ENCODE measurements around the gene RALGAPA2. TPM values are rescaled to one million over a fixed set of nuclear protein-coding genes. Genes with fewer than 3 reads are reported as not detected.

The RALGAPA2 gene
- total and polyA plus RNA-seq, 2 donors (not counting 1 experiment from before 2014, with no cell fraction given): 1.2 to 7.6 TPM

DNA sequence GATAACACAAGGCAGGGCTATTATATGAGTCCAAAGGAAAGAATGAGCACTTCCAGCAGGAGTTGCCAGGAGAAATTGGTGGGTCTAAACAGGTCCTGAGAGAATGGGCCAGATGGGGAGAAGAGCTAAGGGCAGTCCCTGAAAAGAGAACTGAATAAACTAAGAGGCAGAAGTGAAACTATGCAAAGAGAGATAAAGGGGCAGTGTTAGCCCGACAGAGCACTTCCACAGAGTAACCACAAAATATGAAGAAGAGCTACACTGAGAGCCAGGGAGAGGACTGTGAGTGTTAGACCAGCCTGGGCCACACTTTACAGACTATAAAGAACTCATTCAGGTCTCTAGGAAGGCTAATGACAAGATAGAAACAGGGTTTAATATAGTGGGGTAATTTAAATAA lies 43.8 kb downstream of the RALGAPA2 start:
- H3K36me3 ChIP-seq (ENCODE audit: control insufficient read depth, insufficient read depth, low read length): no peaks in the 10 kb centered on the region
- no peak overlapping the region for H3K4me3 ChIP-seq (replicated peaks in 1 of 4; ENCODE audit: control extremely low read depth in 1 of 4, insufficient read depth in 1 of 4, low read depth in 3 of 4, low read length in 4 of 4)
- no peaks in the 10 kb centered on the region for H3K79me2 ChIP-seq (ENCODE audit: control insufficient read depth, insufficient read depth, low read length)
- H3K4me2 ChIP-seq (ENCODE audit: extremely low read depth, insufficient read depth, low read length): no peak overlapping the region
- DNase-seq (ENCODE audit: low read depth in 2 of 2): peak in 1 of 2 donors; percentile 36
- no peak overlapping the region for H3K9ac ChIP-seq (ENCODE audit: insufficient read depth, low read length)
- TF ChIP-seq, protein P1, sequence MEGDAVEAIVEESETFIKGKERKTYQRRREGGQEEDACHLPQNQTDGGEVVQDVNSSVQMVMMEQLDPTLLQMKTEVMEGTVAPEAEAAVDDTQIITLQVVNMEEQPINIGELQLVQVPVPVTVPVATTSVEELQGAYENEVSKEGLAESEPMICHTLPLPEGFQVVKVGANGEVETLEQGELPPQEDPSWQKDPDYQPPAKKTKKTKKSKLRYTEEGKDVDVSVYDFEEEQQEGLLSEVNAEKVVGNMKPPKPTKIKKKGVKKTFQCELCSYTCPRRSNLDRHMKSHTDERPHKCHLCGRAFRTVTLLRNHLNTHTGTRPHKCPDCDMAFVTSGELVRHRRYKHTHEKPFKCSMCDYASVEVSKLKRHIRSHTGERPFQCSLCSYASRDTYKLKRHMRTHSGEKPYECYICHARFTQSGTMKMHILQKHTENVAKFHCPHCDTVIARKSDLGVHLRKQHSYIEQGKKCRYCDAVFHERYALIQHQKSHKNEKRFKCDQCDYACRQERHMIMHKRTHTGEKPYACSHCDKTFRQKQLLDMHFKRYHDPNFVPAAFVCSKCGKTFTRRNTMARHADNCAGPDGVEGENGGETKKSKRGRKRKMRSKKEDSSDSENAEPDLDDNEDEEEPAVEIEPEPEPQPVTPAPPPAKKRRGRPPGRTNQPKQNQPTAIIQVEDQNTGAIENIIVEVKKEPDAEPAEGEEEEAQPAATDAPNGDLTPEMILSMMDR (conservative IDR thresholded peaks at IDR 0.05 in 1 of 2, IDR thresholded peaks at IDR 0.05 in 1 of 2; ENCODE audit: low read depth in 1 of 2, low read length in 2 of 2): no peak
- no peak for TF ChIP-seq EZH2 (IDR thresholded peaks at IDR 0.05; ENCODE audit: low read length, missing control alignments)
- no peaks in the 10 kb centered on the region for H3K27me3 ChIP-seq (ENCODE audit: control insufficient read depth, insufficient read depth, low read length)
- no peak overlapping the region for H3K27ac ChIP-seq (ENCODE audit: insufficient read depth, low read length)
- H3K4me1 ChIP-seq (ENCODE audit: control insufficient read depth, extremely low read depth, insufficient read depth, low read length): no peaks in the 10 kb centered on the region
- no peaks in the 10 kb centered on the region for H3K9me3 ChIP-seq (ENCODE audit: control insufficient read depth, insufficient read depth, low read depth, low read length)
- no peak overlapping the region for H2AFZ ChIP-seq (ENCODE audit: low read length)
- H4K20me1 ChIP-seq (ENCODE audit: control insufficient read depth, extremely low read depth, insufficient read depth, low read length): no peaks in the 10 kb centered on the region

DNA sequence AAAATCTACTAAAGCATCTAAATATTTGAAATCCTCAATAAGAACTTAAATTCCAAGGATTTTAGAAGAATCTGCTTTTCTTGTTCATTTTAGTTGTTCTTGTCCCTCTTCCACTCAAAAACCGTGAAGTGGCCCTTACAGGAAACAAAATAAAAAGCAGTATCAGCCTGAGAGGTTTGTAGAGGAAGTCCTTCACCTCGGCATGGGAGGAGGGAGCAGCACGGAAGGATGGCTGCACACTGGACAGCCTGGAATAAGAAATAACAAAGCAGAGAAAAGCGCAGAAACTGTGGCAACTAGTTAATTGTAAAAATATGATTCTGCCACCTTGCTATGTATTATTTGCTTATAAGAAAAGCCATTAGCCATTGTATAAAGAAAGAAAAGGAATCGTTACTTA lies 46.1 kb downstream of the RALGAPA2 start:
- DNase-seq (ENCODE audit: low read depth in 2 of 2): no peak
- H3K9me3 ChIP-seq (ENCODE audit: control insufficient read depth, insufficient read depth, low read depth, low read length): no peaks in the 10 kb centered on the region
- H3K79me2 ChIP-seq (ENCODE audit: control insufficient read depth, insufficient read depth, low read length): no peaks in the 10 kb centered on the region
- no peak overlapping the region for H3K27ac ChIP-seq (ENCODE audit: insufficient read depth, low read length)
- H3K36me3 ChIP-seq (ENCODE audit: control insufficient read depth, insufficient read depth, low read length): no peaks in the 10 kb centered on the region
- no peaks in the 10 kb centered on the region for H3K27me3 ChIP-seq (ENCODE audit: control insufficient read depth, insufficient read depth, low read length)
- no peak overlapping the region for H3K4me3 ChIP-seq (replicated peaks in 1 of 4; ENCODE audit: control extremely low read depth in 1 of 4, insufficient read depth in 1 of 4, low read depth in 3 of 4, low read length in 4 of 4)
- TF ChIP-seq, protein P1 (conservative IDR thresholded peaks at IDR 0.05 in 1 of 2, IDR thresholded peaks at IDR 0.05 in 1 of 2; ENCODE audit: low read depth in 1 of 2, low read length in 2 of 2): no peak
- TF ChIP-seq EZH2 (IDR thresholded peaks at IDR 0.05; ENCODE audit: low read length, missing control alignments): no peak
- no peak overlapping the region for H2AFZ ChIP-seq (ENCODE audit: low read length)
- no peak overlapping the region for H3K4me2 ChIP-seq (ENCODE audit: extremely low read depth, insufficient read depth, low read length)
- H3K4me1 ChIP-seq (ENCODE audit: control insufficient read depth, extremely low read depth, insufficient read depth, low read length): no peaks in the 10 kb centered on the region
- H3K9ac ChIP-seq (ENCODE audit: insufficient read depth, low read length): no peak overlapping the region
- H4K20me1 ChIP-seq (ENCODE audit: control insufficient read depth, extremely low read depth, insufficient read depth, low read length): no peaks in the 10 kb centered on the region

DNA sequence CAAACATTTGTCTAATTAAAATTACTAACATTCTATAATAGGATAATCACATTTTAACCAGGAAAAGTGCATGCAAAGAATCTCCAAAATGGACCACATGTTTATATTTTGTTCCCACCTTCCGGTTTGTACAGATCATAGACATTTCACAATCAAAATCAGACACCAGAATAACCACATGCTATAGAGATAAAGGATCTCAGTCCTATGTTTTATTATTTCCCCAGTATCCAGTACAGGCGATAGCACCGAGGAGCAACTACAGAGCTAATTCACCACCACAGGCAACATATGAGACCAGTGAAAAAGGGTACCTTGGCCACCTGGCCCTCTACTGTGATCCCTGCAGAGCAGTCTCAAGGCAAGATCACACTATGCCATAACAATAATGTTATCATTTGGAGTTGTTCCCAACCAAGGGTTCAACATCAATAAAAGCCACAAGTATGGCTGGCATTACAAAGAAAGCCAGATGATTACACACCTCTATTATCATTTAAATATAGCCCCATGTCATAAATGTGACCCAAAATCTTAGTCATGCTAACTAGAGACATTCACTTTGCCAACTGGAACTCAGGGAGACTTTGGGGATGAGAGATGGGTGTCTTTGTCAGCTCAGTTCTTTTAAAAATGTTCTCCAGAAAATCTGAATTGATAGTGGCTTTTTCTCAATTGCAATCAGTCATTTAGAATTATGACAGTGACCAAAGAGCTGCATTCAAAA lies 46.7 kb downstream of the RALGAPA2 start:
- H3K27ac ChIP-seq (ENCODE audit: insufficient read depth, low read length): no peak overlapping the region
- H3K27me3 ChIP-seq (ENCODE audit: control insufficient read depth, insufficient read depth, low read length): no peaks in the 10 kb centered on the region
- no peak for DNase-seq (ENCODE audit: low read depth in 2 of 2)
- H3K9me3 ChIP-seq (ENCODE audit: control insufficient read depth, insufficient read depth, low read depth, low read length): no peaks in the 10 kb centered on the region
- H3K9ac ChIP-seq (ENCODE audit: insufficient read depth, low read length): no peak overlapping the region
- no peaks in the 10 kb centered on the region for H3K4me1 ChIP-seq (ENCODE audit: control insufficient read depth, extremely low read depth, insufficient read depth, low read length)
- no peaks in the 10 kb centered on the region for H3K79me2 ChIP-seq (ENCODE audit: control insufficient read depth, insufficient read depth, low read length)
- no peak overlapping the region for H2AFZ ChIP-seq (ENCODE audit: low read length)
- TF ChIP-seq, protein P1 (conservative IDR thresholded peaks at IDR 0.05 in 1 of 2, IDR thresholded peaks at IDR 0.05 in 1 of 2; ENCODE audit: low read depth in 1 of 2, low read length in 2 of 2): no peak
- TF ChIP-seq EZH2 (IDR thresholded peaks at IDR 0.05; ENCODE audit: low read length, missing control alignments): no peak
- H3K4me3 ChIP-seq (replicated peaks in 1 of 4; ENCODE audit: control extremely low read depth in 1 of 4, insufficient read depth in 1 of 4, low read depth in 3 of 4, low read length in 4 of 4): no peak overlapping the region
- no peak overlapping the region for H3K4me2 ChIP-seq (ENCODE audit: extremely low read depth, insufficient read depth, low read length)
- no peaks in the 10 kb centered on the region for H3K36me3 ChIP-seq (ENCODE audit: control insufficient read depth, insufficient read depth, low read length)
- no peaks in the 10 kb centered on the region for H4K20me1 ChIP-seq (ENCODE audit: control insufficient read depth, extremely low read depth, insufficient read depth, low read length)
